OCI-LY7 (cell line): Measurements from ENCODE around the gene TSPAN19.

Source experiments
- CTCF ChIP-seq: fragments of 200-600 bp; sonication (generic); conservative IDR thresholded peaks from 2 replicates; pipeline ENCODE4 v1.5.1; 2014; ENCODE audit warnings: mild to moderate bottlenecking, antibody characterized with exemption, low read length, moderate library complexity, mixed read lengths
- EZH2phosphoT487 ChIP-seq: fragments of 200-600 bp; sonication (generic); IDR thresholded peaks from 2 replicates; pipeline ENCODE4 v1.6.1; 2018; ENCODE audit warnings: low read depth, borderline replicate concordance, mild to moderate bottlenecking, mixed run types, antibody characterized with exemption, low read length, moderate library complexity, mixed read lengths

GRCh38 chr12:85016413-85016812, 19.7 kb downstream of the TSPAN19 start:
- no peak for TF ChIP-seq CTCF
- TF ChIP-seq EZH2phosphoT487, result no peak
